Activated CD8-positive, alpha-beta T cell treated with anti-CD3 and anti-CD28 coated beads for 36 hours (primary cell): ENCODE measurements around the gene MICAL3. TPM values are rescaled to one million over a fixed set of nuclear protein-coding genes. Genes with fewer than 3 reads are reported as not detected.

ENCODE experiments used
- ATAC-seq: fragments of 200-7000 bp; cut with Tn5 transposase; one replicate; pipeline ENCODE4 v1.10.0; 2021; ENCODE audit warnings: mild to moderate bottlenecking, moderate library complexity
- CTCF ChIA-PET: fragments of 350-600 bp; sonication (Branson Sonifier 250); formaldehyde crosslinking; loops from one replicate; lab custom pipeline; 2021; ENCODE audit warnings: antibody characterized with exemption; lab: Charles Lee
- POLR2A ChIA-PET: fragments of 350-600 bp; sonication (Branson Sonifier 250); formaldehyde crosslinking; loops from one replicate; lab custom pipeline; 2021; ENCODE audit warnings: antibody characterized with exemption; lab: Charles Lee
- DNase-seq: peaks from one replicate; pipeline ENCODE4 v3.0.0-alpha.2; 2020
- H3K27ac Mint-ChIP-seq: one replicate; pipeline ENCODE4 v1.8.0; 2021; ENCODE audit warnings: mild to moderate bottlenecking, mixed read lengths
- H3K27me3 Mint-ChIP-seq: one replicate; pipeline ENCODE4 v1.8.0; 2021; ENCODE audit warnings: mixed read lengths
- H3K36me3 Mint-ChIP-seq: one replicate; pipeline ENCODE4 v1.8.0; 2021; ENCODE audit warnings: low read depth, mixed read lengths
- H3K4me1 Mint-ChIP-seq: one replicate; pipeline ENCODE4 v1.8.0; 2021; ENCODE audit warnings: low read depth, mixed read lengths
- H3K4me3 Mint-ChIP-seq: one replicate; pipeline ENCODE4 v1.8.0; 2021; ENCODE audit warnings: mild to moderate bottlenecking, moderate library complexity, mixed read lengths
- H3K9me3 Mint-ChIP-seq: one replicate; pipeline ENCODE4 v1.8.0; 2021; ENCODE audit warnings: mixed read lengths
- CTCF ChIP-seq: fragments of 200-600 bp; IDR thresholded peaks from one replicate; pipeline ENCODE4 v1.8.0; 2022; ENCODE audit warnings: antibody characterized with exemption, mild to moderate bottlenecking
- intact Hi-C: fragments of 100-400 bp; cut with micrococcal nuclease; formaldehyde crosslinking; loops from one replicate; pipeline ENCODE4 v1.10.0; 2022
- total RNA-seq, 2 experiments: library from RNA; stranded (reverse); gene quantifications; one replicate each; pipeline ENCODE4 v1.2.3, GENCODE V29; 2021

Gene MICAL3
- total RNA-seq, 2 experiments from 2014 or later = 31.6 to 32.4 TPM

- no peaks in the 10 kb centered on the region for H3K36me3 Mint-ChIP-seq
- H3K27ac Mint-ChIP-seq = no peak overlapping the region
- H3K9me3 Mint-ChIP-seq = no peaks in the 10 kb centered on the region
- intact Hi-C loops = no loop called here
- CTCF ChIA-PET = interaction anchor here (1.0 kb wide), 1 partner anchor 229 kb away, joined by 3 read pairs; no protein-coding TSS in a partner anchor
- peaks cover 13% of the 10 kb centered on the region for H3K27me3 Mint-ChIP-seq
- H3K4me1 Mint-ChIP-seq = no peaks in the 10 kb centered on the region
- POLR2A ChIA-PET = no interaction called here
- H3K4me3 Mint-ChIP-seq = no peak overlapping the region
- TF ChIP-seq CTCF = no peak
- DNase-seq = no peak
- no peak for ATAC-seq
Measured at GRCh38 chr22:18059473-18059872, 35.1 kb upstream of the MICAL3 start.

GRCh38 chr22:18059094-18059417, 34.7 kb upstream of the MICAL3 start:
- Mint-ChIP-seq H3K9me3 (no peaks in the 10 kb centered on the region), H3K36me3 (no peaks in the 10 kb centered on the region), H3K27me3 (peaks cover 13% of the 10 kb centered on the region), H3K4me1 (no peaks in the 10 kb centered on the region), H3K27ac (no peak overlapping the region), H3K4me3 (no peak overlapping the region)
- ATAC-seq (no peak), DNase-seq (no peak)
- ChIA-PET POLR2A (no interaction called here), CTCF (interaction anchor here (1.0 to 1.7 kb wide), 3 partner anchors 13 to 229 kb away, joined by 3 to 5 read pairs (median 4); no protein-coding TSS in a partner anchor)
- TF ChIP-seq CTCF = no peak
- intact Hi-C loops = no loop called here

- Mint-ChIP-seq H3K4me1 (no peaks in the 10 kb centered on the region), H3K4me3 (no peak overlapping the region), H3K27ac (no peak overlapping the region), H3K27me3 (peaks cover 10% of the 10 kb centered on the region), H3K9me3 (no peaks in the 10 kb centered on the region), H3K36me3 (no peaks in the 10 kb centered on the region)
- ATAC-seq = no peak
- POLR2A ChIA-PET = no interaction called here
- CTCF ChIA-PET = interaction anchor here (1.2 to 1.7 kb wide), 3 partner anchors 14 to 228 kb away, joined by 4 to 5 read pairs (median 4); no protein-coding TSS in a partner anchor
- TF ChIP-seq CTCF = no peak
- DNase-seq = no peak
- intact Hi-C loops = no loop called here
Measured at GRCh38 chr22:18058371-18059093, 34.2 kb upstream of the MICAL3 start.

GRCh38 chr22:18057568-18058209, 33.3 kb upstream of the MICAL3 start:
- no peaks in the 10 kb centered on the region for H3K36me3 Mint-ChIP-seq
- ChIA-PET POLR2A (no interaction called here), CTCF (interaction anchor here (1.2 to 1.7 kb wide), 3 partner anchors 14 to 228 kb away, joined by 4 to 5 read pairs (median 4); no protein-coding TSS in a partner anchor)
- no peak for TF ChIP-seq CTCF
- no peak overlapping the region for H3K4me3 Mint-ChIP-seq
- no peaks in the 10 kb centered on the region for H3K4me1 Mint-ChIP-seq
- peaks cover 9% of the 10 kb centered on the region for H3K27me3 Mint-ChIP-seq
- DNase-seq (no peak), ATAC-seq (no peak)
- no peak overlapping the region for H3K27ac Mint-ChIP-seq
- intact Hi-C loops = no loop called here
- no peaks in the 10 kb centered on the region for H3K9me3 Mint-ChIP-seq
